Measurements from ENCODE around the gene NFATC1.

Gene NFATC1

GRCh38 chr18:79540161-79540903 is 144.6 kb downstream of the NFATC1 start:
- H3K4me3 ChIP-seq (ENCODE audit: low read depth, low read length), result no peak overlapping the region
- DNase-seq (ENCODE audit: low read depth), result no peak

GRCh38 chr18:79540904-79541282 is 145.2 kb downstream of the NFATC1 start:
- no peak overlapping the region for H3K4me3 ChIP-seq (ENCODE audit: low read depth, low read length)
- no peak for DNase-seq (ENCODE audit: low read depth)

- DNase-seq (ENCODE audit: low read depth), result no peak
- no peak overlapping the region for H3K4me3 ChIP-seq (ENCODE audit: low read depth, low read length)
Observed at GRCh38 chr18:79542213-79542612, 146.5 kb downstream of the NFATC1 start.

- DNase-seq (ENCODE audit: low read depth), result no peak
- no peak overlapping the region for H3K4me3 ChIP-seq (ENCODE audit: low read depth, low read length)
Observed at GRCh38 chr18:79542876-79543750, 147.4 kb downstream of the NFATC1 start.

- no peak overlapping the region for H3K4me3 ChIP-seq (ENCODE audit: low read depth, low read length)
Observed at GRCh38 chr18:79543861-79544385, 148.2 kb downstream of the NFATC1 start.

GRCh38 chr18:79544386-79544963 is 148.7 kb downstream of the NFATC1 start:
- H3K4me3 ChIP-seq (ENCODE audit: low read depth, low read length), result no peak overlapping the region
- DNase-seq (ENCODE audit: low read depth), result no peak

More at GRCh38 chr18:79543861-79544385, 148.2 kb downstream of the NFATC1 start:
- DNase-seq (ENCODE audit: low read depth), result no peak

- no peak for DNase-seq (ENCODE audit: low read depth)
- H3K4me3 ChIP-seq (ENCODE audit: low read depth, low read length), result no peak overlapping the region
Observed at GRCh38 chr18:79545255-79545654, 149.5 kb downstream of the NFATC1 start.

- no peak overlapping the region for H3K4me3 ChIP-seq (ENCODE audit: low read depth, low read length)
- DNase-seq (ENCODE audit: low read depth), result no peak
Observed at GRCh38 chr18:79545736-79546171, 150.0 kb downstream of the NFATC1 start.

GRCh38 chr18:79546781-79547272 is 151.1 kb downstream of the NFATC1 start:
- DNase-seq (ENCODE audit: low read depth), result no peak
- H3K4me3 ChIP-seq (ENCODE audit: low read depth, low read length), result no peak overlapping the region

GRCh38 chr18:79547413-79548076 is 151.8 kb downstream of the NFATC1 start:
- H3K4me3 ChIP-seq (ENCODE audit: low read depth, low read length), result no peak overlapping the region
- no peak for DNase-seq (ENCODE audit: low read depth)

- no peak overlapping the region for H3K4me3 ChIP-seq (ENCODE audit: low read depth, low read length)
- DNase-seq (ENCODE audit: low read depth), result no peak
Observed at GRCh38 chr18:79548077-79548450, 152.3 kb downstream of the NFATC1 start.

GRCh38 chr18:79548621-79548985 is 152.9 kb downstream of the NFATC1 start:
- H3K4me3 ChIP-seq (ENCODE audit: low read depth, low read length), result no peak overlapping the region
- no peak for DNase-seq (ENCODE audit: low read depth)

GRCh38 chr18:79548986-79549637 is 153.4 kb downstream of the NFATC1 start:
- no peak for DNase-seq (ENCODE audit: low read depth)
- H3K4me3 ChIP-seq (ENCODE audit: low read depth, low read length), result no peak overlapping the region

- no peak overlapping the region for H3K4me3 ChIP-seq (ENCODE audit: low read depth, low read length)
- no peak for DNase-seq (ENCODE audit: low read depth)
Observed at GRCh38 chr18:79549638-79550000, 153.9 kb downstream of the NFATC1 start.

- DNase-seq (ENCODE audit: low read depth), result no peak
Observed at GRCh38 chr18:79552140-79552631, 156.5 kb downstream of the NFATC1 start.

GRCh38 chr18:79552696-79553095 is 157.0 kb downstream of the NFATC1 start:
- H3K4me3 ChIP-seq (ENCODE audit: low read depth, low read length), result no peak overlapping the region
- no peak for DNase-seq (ENCODE audit: low read depth)

More at GRCh38 chr18:79552140-79552631, 156.5 kb downstream of the NFATC1 start:
- H3K4me3 ChIP-seq (ENCODE audit: low read depth, low read length), result no peak overlapping the region

- DNase-seq (ENCODE audit: low read depth), result no peak
- no peak overlapping the region for H3K4me3 ChIP-seq (ENCODE audit: low read depth, low read length)
Observed at GRCh38 chr18:79553154-79553553, 157.4 kb downstream of the NFATC1 start.

- H3K4me3 ChIP-seq (ENCODE audit: low read depth, low read length), result no peak overlapping the region
- DNase-seq (ENCODE audit: low read depth), result no peak
Observed at GRCh38 chr18:79553696-79554095, 158.0 kb downstream of the NFATC1 start.

GRCh38 chr18:79554321-79554720 is 158.6 kb downstream of the NFATC1 start:
- DNase-seq (ENCODE audit: low read depth), result no peak
- no peak overlapping the region for H3K4me3 ChIP-seq (ENCODE audit: low read depth, low read length)

Data from skeletal muscle cell (primary cell).